ENCODE measurements around the gene ELF4. TPM values are rescaled to one million over a fixed set of nuclear protein-coding genes. Genes with fewer than 3 reads are reported as not detected.

Gene ELF4
- total and polyA plus RNA-seq, 10 of the 15 experiments (the other 5 are each of a cell fraction or from before 2014, with no cell fraction given) = 4.0 to 36.7 (median 22.6) TPM

GRCh38 chrX:130083107-130083490, 27.2 kb downstream of the ELF4 start:
- Histone ChIP-seq H3K4me3 (peak overlapping the region; percentile 70; the same call in 1 of the 2 replicates), H3K4me1 (ENCODE audit: control insufficient read depth, insufficient read depth, low read length) (peaks cover 43% of the 10 kb centered on the region), H3K9ac (ENCODE audit: control insufficient read depth, insufficient read depth, low read length) (peak overlapping the region; percentile 55), H4K20me1 (ENCODE audit: control insufficient read depth, insufficient read depth) (no peaks in the 10 kb centered on the region), H3K27me3 (replicated peaks in 1 of 2; ENCODE audit: control insufficient read depth in 2 of 2, insufficient read depth in 2 of 2, low read length in 1 of 2) (no peaks in the 10 kb centered on the region), H3K36me3 (ENCODE audit: control insufficient read depth in 2 of 2, insufficient read depth in 2 of 2, low read length in 1 of 2) (peaks cover 0 to 7% of the 10 kb centered on the region in 2 experiments; a peak in 3 of 4 replicates), H3K9me3 (replicated peaks; ENCODE audit: control insufficient read depth, insufficient read depth, low read length) (no peaks in the 10 kb centered on the region), H3K4me2 (ENCODE audit: control insufficient read depth, insufficient read depth) (peak overlapping the region; percentile 51), H3K27ac (ENCODE audit: control insufficient read depth, insufficient read depth) (peak overlapping the region; percentile 93), H2AFZ (ENCODE audit: control insufficient read depth, low read depth, low read length) (no peak overlapping the region), H3K79me2 (ENCODE audit: control insufficient read depth, insufficient read depth, low read length) (peaks cover 46% of the 10 kb centered on the region)
- no peak for FAIRE-seq
- SMC1A ChIA-PET (ENCODE audit: uncharacterized antibody, unreplicated experiment) = interaction anchor here (3.9 to 4.7 kb wide), 2 partner anchors 25 to 38 kb away, joined by 22 to 68 read pairs; no protein-coding TSS in a partner anchor
- in situ Hi-C loops (cut with MboI) = loop anchor here (10.0 kb wide), 1 partner anchor 92 kb away; the partner anchor contains the start of gene RAB33A
- RAD21 ChIA-PET (ENCODE audit: unreplicated experiment) = interaction anchor here (0.5 to 5.1 kb wide), 4 partner anchors 37 to 109 kb away, joined by 3 to 75 read pairs (median 30); no protein-coding TSS in a partner anchor
- DNase-seq (ENCODE audit: low read depth, low spot score) = no peak
- WGBS (ENCODE audit: insufficient coverage, insufficient replicate concordance, low lambda C conversion rate, missing lambda C conversion rate) = 25% methylated on average over 6 of the region's 7 CpGs
- no TSS peak for BruUV-seq (replicated peaks)
- no peak for ATAC-seq
- CTCF ChIA-PET = interaction anchor here (1.1 to 4.1 kb wide), 2 partner anchors 22 to 37 kb away, joined by 3 to 75 read pairs; no protein-coding TSS in a partner anchor
- intact Hi-C loops (cut with micrococcal nuclease; ENCODE audit: unreplicated experiment) = loop anchor here (5.0 to 10.0 kb wide), 2 partner anchors 89 to 182 kb away; partner anchors contain the start of genes RAB33A and ZNF280C
- POLR2A ChIA-PET = interaction anchor here (0.7 to 4.5 kb wide), 2 partner anchors 17 to 37 kb away, joined by 4 to 23 read pairs; no protein-coding TSS in a partner anchor
- no peak for TF ChIP-seq SREBF1 (IDR thresholded peaks at IDR 0.05; ENCODE audit: low read length)
- no peak for TF ChIP-seq KLF5 (IDR thresholded peaks at IDR 0.05; ENCODE audit: partially characterized antibody)
- no peak for TF ChIP-seq HDAC2 (IDR thresholded peaks at IDR 0.05)
- TF ChIP-seq TAF1 (IDR thresholded peaks at IDR 0.05; ENCODE audit: borderline replicate concordance, low read depth, low read length) = no peak
- no peak for TF ChIP-seq ZNF384 (IDR thresholded peaks at IDR 0.05; ENCODE audit: borderline replicate concordance, low read depth, low read length)
- no peak for TF ChIP-seq IRF4 (IDR thresholded peaks at IDR 0.05; ENCODE audit: low read depth, low read length)
- no peak for TF ChIP-seq FOXM1 (IDR thresholded peaks at IDR 0.05; ENCODE audit: low read depth, low read length)
- TF ChIP-seq DPF2 (IDR thresholded peaks at IDR 0.05) = no peak
- TF ChIP-seq E2F8 (IDR thresholded peaks at IDR 0.05; ENCODE audit: low read depth, partially characterized antibody) = no peak
- no peak for TF ChIP-seq ZBTB11 (CRISPR knock-in tag; IDR thresholded peaks at IDR 0.05)
- TF ChIP-seq RCOR1 (conservative IDR thresholded peaks at IDR 0.05; ENCODE audit: low read depth, low read length) = no peak
- no peak for TF ChIP-seq SREBF2 (IDR thresholded peaks at IDR 0.05; ENCODE audit: low read length)
- no peak for TF ChIP-seq MAX (IDR thresholded peaks at IDR 0.05; ENCODE audit: low read depth, low read length)
- TF ChIP-seq BCL3 (IDR thresholded peaks at IDR 0.05; ENCODE audit: borderline replicate concordance, insufficient read depth, low read depth, low read length, poor library complexity, severe bottlenecking) = no peak
- no peak for TF ChIP-seq SUPT20H (IDR thresholded peaks at IDR 0.05; ENCODE audit: borderline replicate concordance, control insufficient read depth, low read depth, low read length)
- no peak for TF ChIP-seq PAX5 (IDR thresholded peaks at IDR 0.05; ENCODE audit: borderline replicate concordance, low read depth, low read length)

All from GM12878 (cell line).